ENCODE data around the gene TXN. TPM values are rescaled to one million over a fixed set of nuclear protein-coding genes. Genes with fewer than 3 reads are reported as not detected.
"Not testable (repeated sequence)": the region's sequence is repeated elsewhere in the genome, so short reads cannot be mapped to it uniquely, and the experiment has no call there.

TXN gene
- total RNA-seq, 1 donor from 2014 or later: 181 TPM

- Mint-ChIP-seq H3K36me3 (ENCODE audit: low read depth) (no peaks in the 10 kb centered on the region), H3K27ac (ENCODE audit: unreplicated experiment) (no peak overlapping the region), H3K9me3 (no peaks in the 10 kb centered on the region), H3K4me3 (no peak overlapping the region), H3K27me3 (ENCODE audit: low read depth) (peaks cover 19% of the 10 kb centered on the region), H3K4me1 (no peaks in the 10 kb centered on the region)
- TF ChIP-seq CTCF (conservative IDR thresholded peaks at IDR 0.05): no peak
- no peak for DNase-seq (ENCODE audit: low read depth, low spot score)
Measured at GRCh38 chr9:110207071-110207641, 49.2 kb downstream of the TXN start.

- TF ChIP-seq CTCF (conservative IDR thresholded peaks at IDR 0.05): no peak
Measured at GRCh38 chr9:110206389-110206788, 49.9 kb downstream of the TXN start.

GRCh38 chr9:110205612-110206011, 50.7 kb downstream of the TXN start:
- not testable (repeated sequence) for DNase-seq (ENCODE audit: low read depth, low spot score); H3K36me3 Mint-ChIP-seq (ENCODE audit: low read depth); H3K4me1 Mint-ChIP-seq; H3K27ac Mint-ChIP-seq (ENCODE audit: unreplicated experiment); H3K4me3 Mint-ChIP-seq; H3K9me3 Mint-ChIP-seq
- H3K27me3 Mint-ChIP-seq (ENCODE audit: low read depth): peaks cover 19% of the 10 kb centered on the region

More at GRCh38 chr9:110206389-110206788, 49.9 kb downstream of the TXN start:
- H3K27ac Mint-ChIP-seq (ENCODE audit: unreplicated experiment): no peak overlapping the region
- H3K4me1 Mint-ChIP-seq: no peaks in the 10 kb centered on the region
- no peak for DNase-seq (ENCODE audit: low read depth, low spot score)
- no peak overlapping the region for H3K4me3 Mint-ChIP-seq
- no peaks in the 10 kb centered on the region for H3K9me3 Mint-ChIP-seq
- H3K36me3 Mint-ChIP-seq (ENCODE audit: low read depth): no peaks in the 10 kb centered on the region
- peaks cover 19% of the 10 kb centered on the region for H3K27me3 Mint-ChIP-seq (ENCODE audit: low read depth)

GRCh38 chr9:110202232-110202631, 54.1 kb downstream of the TXN start:
- H3K4me1 Mint-ChIP-seq: peaks cover 6% of the 10 kb centered on the region
- no peak overlapping the region for H3K4me3 Mint-ChIP-seq
- DNase-seq (ENCODE audit: low read depth, low spot score): no peak
- no peaks in the 10 kb centered on the region for H3K36me3 Mint-ChIP-seq (ENCODE audit: low read depth)
- no peak overlapping the region for H3K27ac Mint-ChIP-seq (ENCODE audit: unreplicated experiment)
- TF ChIP-seq CTCF (conservative IDR thresholded peaks at IDR 0.05): no peak
- no peaks in the 10 kb centered on the region for H3K9me3 Mint-ChIP-seq
- no peaks in the 10 kb centered on the region for H3K27me3 Mint-ChIP-seq (ENCODE audit: low read depth)

- Mint-ChIP-seq H3K4me1 (peaks cover 6% of the 10 kb centered on the region), H3K27ac (ENCODE audit: unreplicated experiment) (no peak overlapping the region), H3K27me3 (ENCODE audit: low read depth) (no peaks in the 10 kb centered on the region), H3K36me3 (ENCODE audit: low read depth) (no peaks in the 10 kb centered on the region), H3K4me3 (no peak overlapping the region), H3K9me3 (no peaks in the 10 kb centered on the region)
- no peak for TF ChIP-seq CTCF (conservative IDR thresholded peaks at IDR 0.05)
- DNase-seq (ENCODE audit: low read depth, low spot score): no peak
Measured at GRCh38 chr9:110199643-110200042, 56.7 kb downstream of the TXN start.

GRCh38 chr9:110198357-110198756, 58.0 kb downstream of the TXN start:
- Mint-ChIP-seq H3K4me1 (peaks cover 6% of the 10 kb centered on the region), H3K4me3 (no peak overlapping the region), H3K27me3 (ENCODE audit: low read depth) (no peaks in the 10 kb centered on the region), H3K9me3 (no peaks in the 10 kb centered on the region), H3K27ac (ENCODE audit: unreplicated experiment) (no peak overlapping the region), H3K36me3 (ENCODE audit: low read depth) (no peaks in the 10 kb centered on the region)
- no peak for TF ChIP-seq CTCF (conservative IDR thresholded peaks at IDR 0.05)
- no peak for DNase-seq (ENCODE audit: low read depth, low spot score)

Data from neural crest cell (in vitro differentiated cells).